ENCODE data around the gene COL9A1. TPM values are rescaled to one million over a fixed set of nuclear protein-coding genes. Genes with fewer than 3 reads are reported as not detected.

COL9A1 gene
- total RNA-seq, 1 experiment from 2014 or later, result not detected

DNA sequence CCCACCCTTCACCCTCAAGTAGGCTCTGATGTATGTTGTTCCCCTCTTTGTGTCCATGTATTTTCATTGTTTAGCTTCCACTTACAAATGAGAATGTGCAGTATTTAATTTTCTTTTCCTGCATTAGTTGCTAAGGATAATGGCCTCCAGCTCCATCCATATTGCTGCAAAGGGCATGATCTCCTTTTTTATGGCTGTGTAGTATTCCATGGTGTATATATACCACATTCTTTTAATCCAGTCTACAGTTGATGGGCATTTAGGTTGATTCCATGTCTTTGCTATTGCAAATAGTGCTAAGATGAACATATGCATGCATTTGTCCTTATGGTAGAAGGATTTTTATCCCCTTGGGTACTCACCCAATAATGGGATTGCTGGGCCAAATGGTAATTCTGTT is 35.9 kb upstream of the COL9A1 start (continued):
- no peak for TF ChIP-seq ZNF274 (IDR thresholded peaks at IDR 0.05; ENCODE audit: low read depth, low read length)
- TF ChIP-seq MAX (IDR thresholded peaks at IDR 0.05), result no peak
- no peak for TF ChIP-seq YY1 (IDR thresholded peaks at IDR 0.05; ENCODE audit: extremely low read depth, insufficient replicate concordance, low read depth, low read length)
- TF ChIP-seq ZBTB33 (IDR thresholded peaks at IDR 0.05; ENCODE audit: extremely low read depth, insufficient replicate concordance, low read length), result no peak
- no peak for TF ChIP-seq EZH2 (IDR thresholded peaks at IDR 0.05)
- TF ChIP-seq CTCF (IDR thresholded peaks at IDR 0.05 in 2 of 3, conservative IDR thresholded peaks at IDR 0.05 in 1 of 3; ENCODE audit: borderline replicate concordance in 1 of 3, insufficient read depth in 1 of 3, low read depth in 2 of 3, low read length in 2 of 3), result no peak
- no peak for TF ChIP-seq ELF1 (IDR thresholded peaks at IDR 0.05; ENCODE audit: borderline replicate concordance, low read depth)

GRCh38 chr6:70337743-70338105 is 34.8 kb upstream of the COL9A1 start:
- Histone ChIP-seq H4K20me1 (ENCODE audit: insufficient read depth) (no peaks in the 10 kb centered on the region), H3K9me2 (ENCODE audit: insufficient read depth) (no peaks in the 10 kb centered on the region), H3K9ac (ENCODE audit: low read length) (no peak overlapping the region), H3K79me2 (ENCODE audit: insufficient read depth, low read length) (no peaks in the 10 kb centered on the region), H3K27ac (ENCODE audit: low read depth, low read length) (no peak overlapping the region), H3K4me1 (ENCODE audit: control insufficient read depth in 1 of 2, insufficient read depth in 2 of 2, low read length in 2 of 2) (no peaks in the 10 kb centered on the region), H3K4me2 (ENCODE audit: low read length) (no peak overlapping the region), H2AFZ (ENCODE audit: low read depth, low read length, poor library complexity, severe bottlenecking) (no peak overlapping the region), H3K9me3 (ENCODE audit: control insufficient read depth in 1 of 2, insufficient read depth in 1 of 2, low read depth in 1 of 2, low read length in 2 of 2) (no peaks in the 10 kb centered on the region), H3K27me3 (ENCODE audit: insufficient read depth, low read length) (peaks cover 6% of the 10 kb centered on the region; the same call in 1 of the 2 replicates), H3K4me3 (replicated peaks in 1 of 2; ENCODE audit: low read depth in 1 of 2, low read length in 2 of 2) (no peak overlapping the region), H3K36me3 (ENCODE audit: control insufficient read depth in 1 of 2, insufficient read depth in 2 of 2, low read length in 2 of 2) (no peaks in the 10 kb centered on the region)
- ChIA-PET CTCF (no interaction called here), RAD21 (ENCODE audit: low non-redundant PET in 1 of 2, low total read pairs in 2 of 2, uncharacterized antibody in 2 of 2, unreplicated experiment in 2 of 2) (no interaction called here), POLR2A (no interaction called here)
- TF ChIP-seq POLR2AphosphoS5 (IDR thresholded peaks at IDR 0.05; ENCODE audit: low read depth, low read length), result no peak
- no peak for TF ChIP-seq MAX (IDR thresholded peaks at IDR 0.05)
- no peak for TF ChIP-seq FOSL1 (IDR thresholded peaks at IDR 0.05; ENCODE audit: low read depth)
- TF ChIP-seq ZBTB33 (IDR thresholded peaks at IDR 0.05; ENCODE audit: extremely low read depth, insufficient replicate concordance, low read length), result no peak
- no peak for TF ChIP-seq ZFX (IDR thresholded peaks at IDR 0.05)
- no peak for TF ChIP-seq EZH2phosphoT487 (IDR thresholded peaks at IDR 0.05; ENCODE audit: borderline replicate concordance)
- TF ChIP-seq CBX3 (IDR thresholded peaks at IDR 0.05; ENCODE audit: low read depth), result no peak
- no peak for TF ChIP-seq CTCF (IDR thresholded peaks at IDR 0.05 in 2 of 3, conservative IDR thresholded peaks at IDR 0.05 in 1 of 3; ENCODE audit: borderline replicate concordance in 1 of 3, insufficient read depth in 1 of 3, low read depth in 2 of 3, low read length in 2 of 3)
- TF ChIP-seq JUND (IDR thresholded peaks at IDR 0.05), result no peak
- TF ChIP-seq ZNF274 (IDR thresholded peaks at IDR 0.05; ENCODE audit: low read depth, low read length), result no peak
- no peak for TF ChIP-seq SP1 (IDR thresholded peaks at IDR 0.05; ENCODE audit: low read depth)
- BruUV-seq (replicated peaks), result no TSS peak
- DNase-seq (ENCODE audit: low read depth, low spot score), result no peak
- ATAC-seq, result no peak
- intact Hi-C loops (cut with micrococcal nuclease), result no loop called here

Data from HCT116 (cell line).